Keratinocyte (primary cell): Measurements from ENCODE around the gene JCAD. TPM values are rescaled to one million over a fixed set of nuclear protein-coding genes. Genes with fewer than 3 reads are reported as not detected.

Source experiments
- DNase-seq: peaks from one replicate; pipeline ENCODE4 v3.0.0-alpha.2; 2011; ENCODE audit warnings: low read depth, missing footprints, low spot score
- FAIRE-seq: peaks from 2 replicates; lab custom pipeline; 2011; peaks lifted over from hg19 to GRCh38; lab: Jason Lieb, UNC
- H2AFZ ChIP-seq: 2 replicates; pipeline ENCODE4 v1.6.0; 2012; ENCODE audit warnings: low read length, control low read depth, inconsistent platforms; ENCODE audit not compliant: control insufficient read depth
- H3K27ac ChIP-seq: 2 replicates; pipeline ENCODE4 v1.5.1; 2011; ENCODE audit warnings: low read length; ENCODE audit not compliant: control insufficient read depth, insufficient read depth
- H3K27me3 ChIP-seq: 3 replicates; pipeline ENCODE4 v1.6.0; 2011; ENCODE audit warnings: low read length; ENCODE audit not compliant: control insufficient read depth, insufficient read depth; ENCODE audit errors: extremely low read depth
- H3K36me3 ChIP-seq, 2 experiments: 2 replicates in 1 of 2; 3 replicates in 1 of 2; pipeline ENCODE4 v1.5.1; 2011; ENCODE audit warnings: low read length in 2 of 2, mild to moderate bottlenecking in 1 of 2; ENCODE audit not compliant: control insufficient read depth in 2 of 2, insufficient read depth in 2 of 2; ENCODE audit errors: extremely low read depth in 1 of 2
- H3K4me1 ChIP-seq: 3 replicates; pipeline ENCODE4 v1.5.1; 2011; ENCODE audit warnings: low read length; ENCODE audit not compliant: control insufficient read depth, insufficient read depth; ENCODE audit errors: extremely low read depth
- H3K4me2 ChIP-seq: 3 replicates; pipeline ENCODE4 v1.6.0; 2011; ENCODE audit warnings: low read depth, low read length; ENCODE audit not compliant: control insufficient read depth, insufficient read depth; ENCODE audit errors: extremely low read depth
- H3K4me3 ChIP-seq, 3 experiments: fragments of 200-600 bp in 1 of 3; sonication (generic) in 1 of 3; 2 replicates in 2 of 3; 3 replicates in 1 of 3; pipeline ENCODE4 v1.5.1; 2011 to 2016; ENCODE audit warnings: low read length in 3 of 3, mild to moderate bottlenecking in 3 of 3, control low read depth in 2 of 3, inconsistent platforms in 1 of 3, low read depth in 1 of 3, mixed read lengths in 1 of 3, mixed run types in 1 of 3, moderate library complexity in 1 of 3; ENCODE audit not compliant: control insufficient read depth in 2 of 3, insufficient read depth in 2 of 3; ENCODE audit errors: extremely low read depth in 1 of 3
- H3K79me2 ChIP-seq: 2 replicates; pipeline ENCODE4 v1.6.0; 2012; ENCODE audit warnings: low read length; ENCODE audit not compliant: control insufficient read depth, insufficient read depth
- H3K9ac ChIP-seq: 3 replicates; pipeline ENCODE4 v1.6.0; 2011; ENCODE audit warnings: low read length; ENCODE audit not compliant: control insufficient read depth, insufficient read depth; ENCODE audit errors: extremely low read depth
- H3K9me1 ChIP-seq: 3 replicates; pipeline ENCODE4 v1.6.0; 2011; ENCODE audit warnings: low read length; ENCODE audit not compliant: control insufficient read depth, insufficient read depth; ENCODE audit errors: extremely low read depth
- H3K9me3 ChIP-seq: 2 replicates; pipeline ENCODE4 v1.5.1; 2012; ENCODE audit warnings: low read depth, low read length; ENCODE audit not compliant: control insufficient read depth
- H4K20me1 ChIP-seq: 3 replicates; pipeline ENCODE4 v1.6.0; 2011; ENCODE audit warnings: low read length; ENCODE audit not compliant: control insufficient read depth, insufficient read depth; ENCODE audit errors: extremely low read depth
- EZH2 ChIP-seq: IDR thresholded peaks from one replicate; pipeline ENCODE4 v1.6.1; 2012; ENCODE audit warnings: inconsistent platforms, mild to moderate bottlenecking, low read length, moderate library complexity
- dilution Hi-C: fragments of 300-500 bp; cut with MboI; formaldehyde crosslinking; loops from one replicate; pipeline ENCODE4 v1.7.0; 2020; ENCODE audit warnings: low sequenced_read_pairs; ENCODE audit not compliant: extremely low pct_ligation_motif_present
- polyA plus RNA-seq, 5 experiments: library from polyadenylated mRNA; depleted of rRNA in 3 of 5; stranded (reverse) in 3 of 5; stranded (forward) in 1 of 5; unstranded in 1 of 5; fragments of >200 nt; gene quantifications; 1 replicate in 1 of 5; 2 replicates in 3 of 5; 3 replicates in 1 of 5; pipeline versions ENCODE4 v1.2.1 to v1.2.3, GENCODE V29; 2011 to 2012; ENCODE audit warnings: missing spikeins in 2 of 5, low read depth in 1 of 5, low replicate concordance in 1 of 5
- TF ChIP-seq, protein P1 (sequence below), 3 experiments: IDR thresholded peaks in 1 of 3; conservative IDR thresholded peaks in 1 of 3; optimal IDR thresholded peaks in 1 of 3; 2 replicates in 2 of 3; 3 replicates in 1 of 3; pipeline versions ENCODE3 to v1.5.1; 2011; ENCODE audit warnings: low read length in 3 of 3, mild to moderate bottlenecking in 3 of 3, moderate library complexity in 2 of 3, control low read depth in 1 of 3, inconsistent platforms in 1 of 3; ENCODE audit not compliant: insufficient read depth in 2 of 3; ENCODE audit errors: extremely low read depth in 1 of 3

JCAD gene
- polyA plus RNA-seq, 1 donor (not counting 4 experiments of a cell fraction or from before 2014, with no cell fraction given), result 0.10 TPM

- TF ChIP-seq EZH2, result peak; percentile 0
- TF ChIP-seq, protein P1, sequence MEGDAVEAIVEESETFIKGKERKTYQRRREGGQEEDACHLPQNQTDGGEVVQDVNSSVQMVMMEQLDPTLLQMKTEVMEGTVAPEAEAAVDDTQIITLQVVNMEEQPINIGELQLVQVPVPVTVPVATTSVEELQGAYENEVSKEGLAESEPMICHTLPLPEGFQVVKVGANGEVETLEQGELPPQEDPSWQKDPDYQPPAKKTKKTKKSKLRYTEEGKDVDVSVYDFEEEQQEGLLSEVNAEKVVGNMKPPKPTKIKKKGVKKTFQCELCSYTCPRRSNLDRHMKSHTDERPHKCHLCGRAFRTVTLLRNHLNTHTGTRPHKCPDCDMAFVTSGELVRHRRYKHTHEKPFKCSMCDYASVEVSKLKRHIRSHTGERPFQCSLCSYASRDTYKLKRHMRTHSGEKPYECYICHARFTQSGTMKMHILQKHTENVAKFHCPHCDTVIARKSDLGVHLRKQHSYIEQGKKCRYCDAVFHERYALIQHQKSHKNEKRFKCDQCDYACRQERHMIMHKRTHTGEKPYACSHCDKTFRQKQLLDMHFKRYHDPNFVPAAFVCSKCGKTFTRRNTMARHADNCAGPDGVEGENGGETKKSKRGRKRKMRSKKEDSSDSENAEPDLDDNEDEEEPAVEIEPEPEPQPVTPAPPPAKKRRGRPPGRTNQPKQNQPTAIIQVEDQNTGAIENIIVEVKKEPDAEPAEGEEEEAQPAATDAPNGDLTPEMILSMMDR (optimal IDR thresholded peaks at IDR 0.05 in 1 of 3, IDR thresholded peaks at IDR 0.05 in 1 of 3, conservative IDR thresholded peaks at IDR 0.05 in 1 of 3; ENCODE audit: extremely low read depth in 1 of 3, insufficient read depth in 2 of 3, low read length in 3 of 3), result no peak
- FAIRE-seq, result no peak
- H2AFZ ChIP-seq, result no peak overlapping the region
- no peak overlapping the region for H3K27ac ChIP-seq
- no peak overlapping the region for H3K4me3 ChIP-seq
- no peaks in the 10 kb centered on the region for H3K36me3 ChIP-seq
- H3K9ac ChIP-seq, result no peak overlapping the region
- no peaks in the 10 kb centered on the region for H3K79me2 ChIP-seq
- H3K9me1 ChIP-seq, result no peaks in the 10 kb centered on the region
- H3K9me3 ChIP-seq, result no peaks in the 10 kb centered on the region
- DNase-seq, result no peak
- no peaks in the 10 kb centered on the region for H3K4me1 ChIP-seq
- H4K20me1 ChIP-seq, result no peaks in the 10 kb centered on the region
- H3K4me2 ChIP-seq, result no peak overlapping the region
- dilution Hi-C loops, result no loop called here
- peaks cover 38% of the 10 kb centered on the region for H3K27me3 ChIP-seq
Measured at GRCh38 chr10:30028006-30028737, 31.2 kb downstream of the JCAD start.

DNA sequence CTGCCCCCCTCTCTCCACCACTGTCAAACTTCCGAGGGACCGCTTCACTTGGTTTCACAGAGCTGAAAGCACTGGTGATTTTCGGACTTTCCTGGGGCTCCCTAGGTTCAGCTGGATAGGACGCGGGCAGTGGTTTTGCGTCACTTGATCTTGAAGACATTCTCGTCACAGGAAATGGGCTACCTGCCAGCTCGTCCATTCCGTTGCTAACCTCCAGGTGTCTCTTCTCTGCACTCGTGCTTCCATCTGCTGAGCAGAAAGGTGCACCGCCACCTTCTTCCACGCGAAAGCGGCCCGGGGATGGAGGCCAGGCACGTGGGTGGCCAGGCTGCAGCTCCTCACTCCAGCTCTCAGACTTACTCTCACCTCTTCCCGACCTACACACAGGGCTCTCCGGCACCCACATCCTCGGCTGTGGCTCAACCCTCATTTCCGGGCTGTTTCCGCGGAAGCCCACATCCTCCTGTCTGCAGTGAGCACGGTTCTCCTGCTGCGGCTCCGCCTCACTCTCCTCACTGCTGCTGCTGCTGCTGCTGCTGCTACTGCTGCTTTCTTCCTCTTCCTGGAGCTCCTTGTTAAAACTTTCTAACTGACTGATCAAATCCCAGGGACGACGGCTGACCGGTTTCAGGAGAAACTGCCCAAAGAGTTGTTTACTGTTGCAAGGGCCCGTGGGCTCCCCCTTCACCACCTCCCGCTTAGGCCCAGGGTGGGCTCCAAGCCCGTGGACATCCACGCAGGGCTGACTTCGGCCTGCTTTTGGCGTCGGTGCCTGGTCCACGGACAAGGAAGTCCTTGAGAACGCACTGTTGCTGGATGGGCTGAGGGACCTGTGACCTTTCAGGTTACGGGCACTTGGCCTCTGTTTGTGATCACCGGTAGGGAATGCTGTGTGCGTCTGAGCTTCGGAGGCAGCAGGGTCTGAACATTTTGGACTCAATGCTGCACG, 32.1 kb downstream of the JCAD start:
- Histone ChIP-seq H3K79me2 (no peaks in the 10 kb centered on the region), H2AFZ (no peak overlapping the region), H3K27ac (no peak overlapping the region), H4K20me1 (no peaks in the 10 kb centered on the region), H3K4me3 (peak overlapping the region in 1 of 3 experiments; percentile 36), H3K27me3 (peaks cover 38% of the 10 kb centered on the region), H3K9me3 (no peaks in the 10 kb centered on the region), H3K4me2 (peak overlapping the region; percentile 54), H3K36me3 (no peaks in the 10 kb centered on the region), H3K9ac (no peak overlapping the region), H3K4me1 (no peaks in the 10 kb centered on the region), H3K9me1 (no peaks in the 10 kb centered on the region)
- FAIRE-seq, result no peak
- DNase-seq, result peak; percentile 5
- TF ChIP-seq, protein P1 (optimal IDR thresholded peaks at IDR 0.05 in 1 of 3, IDR thresholded peaks at IDR 0.05 in 1 of 3, conservative IDR thresholded peaks at IDR 0.05 in 1 of 3; ENCODE audit: extremely low read depth in 1 of 3, insufficient read depth in 2 of 3, low read length in 3 of 3), result peak; percentile 34 to 52 (median 49)
- TF ChIP-seq EZH2, result no peak
- dilution Hi-C loops, result no loop called here
